Loucy (cell line): ENCODE data around the gene C1RL.

Experiments
- CTCF ChIP-seq: fragments of 200-600 bp; sonication (generic); conservative IDR thresholded peaks from 2 replicates; pipeline ENCODE4 v1.5.1; 2014; ENCODE audit warnings: mild to moderate bottlenecking, antibody characterized with exemption, low read length
- EZH2phosphoT487 ChIP-seq: fragments of 200-600 bp; IDR thresholded peaks from 2 replicates; pipeline ENCODE4 v1.6.1; 2018; ENCODE audit warnings: antibody characterized with exemption, mild to moderate bottlenecking, moderate library complexity, borderline replicate concordance

GRCh38 chr12:7106082-7106481 is 2.9 kb downstream of the C1RL start:
- TF ChIP-seq CTCF (no peak), EZH2phosphoT487 (no peak)
